Sigmoid colon (tissue), 7 donors: ENCODE measurements around the gene BBS5. TPM values are rescaled to one million over a fixed set of nuclear protein-coding genes. Genes with fewer than 3 reads are reported as not detected.
"Not testable (repeated sequence)": the region's sequence is repeated elsewhere in the genome, so short reads cannot be mapped to it uniquely, and the experiment has no call there.

ENCODE experiments used
- DNase-seq: peaks from one replicate; pipeline ENCODE4 v3.0.0-alpha.2; 2019
- H3K27ac ChIP-seq, 4 donors: fragments of 200-600 bp; sonication (generic); one replicate each; pipeline ENCODE4 v1.5.1; 2016 to 2019; ENCODE audit warnings: mild to moderate bottlenecking in 1 of 4
- H3K27me3 ChIP-seq, 3 donors: fragments of 200-600 bp; sonication (generic); one replicate each; pipeline ENCODE4 v1.5.1; 2019; ENCODE audit warnings: mild to moderate bottlenecking in 1 of 3
- H3K36me3 ChIP-seq, 4 donors: fragments of 200-600 bp; sonication (generic); one replicate each; pipeline ENCODE4 v1.5.1; 2016 to 2019
- H3K4me1 ChIP-seq, 4 donors: fragments of 200-600 bp; sonication (generic); one replicate each; pipeline ENCODE4 v1.5.1; 2017 to 2019
- H3K4me3 ChIP-seq, 4 donors: fragments of 200-600 bp; sonication (generic); one replicate each; pipeline ENCODE4 v1.5.1; 2017 to 2019; ENCODE audit warnings: mild to moderate bottlenecking in 2 of 4, moderate library complexity in 1 of 4
- H3K9me3 ChIP-seq, 4 donors: fragments of 200-600 bp in 3 of 4; sonication (generic) in 3 of 4; one replicate each; pipeline versions ENCODE4 v1.5.1 to v1.6.1; 2013 to 2019
- CTCF ChIP-seq, 4 experiments: fragments of 450-650 bp in 3 of 4; fragments of 200-600 bp in 1 of 4; IDR thresholded peaks; one replicate each; pipeline ENCODE4 v1.5.1; 2016 to 2019; ENCODE audit warnings: antibody characterized with exemption in 4 of 4, mild to moderate bottlenecking in 3 of 4, moderate library complexity in 2 of 4
- EP300 ChIP-seq, 4 donors: sonication (generic); formaldehyde crosslinking; IDR thresholded peaks; one replicate each; pipeline ENCODE4 v1.6.1; 2017; ENCODE audit warnings: antibody characterized with exemption in 4 of 4
- POLR2A ChIP-seq, 2 donors: fragments of 450-650 bp; IDR thresholded peaks; one replicate each; pipeline ENCODE4 v1.6.1; 2016; ENCODE audit warnings: antibody characterized with exemption in 2 of 2, mild to moderate bottlenecking in 2 of 2, moderate library complexity in 2 of 2
- POLR2AphosphoS5 ChIP-seq, 4 donors: sonication (generic); formaldehyde crosslinking; IDR thresholded peaks; one replicate each; pipeline ENCODE4 v1.6.1; 2017; ENCODE audit warnings: antibody characterized with exemption in 4 of 4
- WGBS, 2 donors: extraction: QIAGEN DNeasy Blood & Tissue Kit; methylation state at CpG; one replicate each; pipeline ENCODE4 v1.1.7; 2013; 5-methylcytosine and 5-hydroxymethylcytosine counted together
- intact Hi-C: fragments of 100-400 bp; cut with DNase I; formaldehyde crosslinking; loops from one replicate; pipeline ENCODE4 v1.15.1; 2023
- polyA plus RNA-seq, 3 donors: library from polyadenylated mRNA; stranded (reverse); fragments of 200-250 nt; gene quantifications; one replicate each; pipeline ENCODE4 v1.2.3, GENCODE V29; 2013
- total RNA-seq, 4 donors: library from RNA; depleted of rRNA; stranded (reverse); fragments of >200 nt; gene quantifications; one replicate each; pipeline ENCODE4 v1.1.0, GENCODE V29; 2016
- donor health status: healthy with polysubstance abuse.
- donor health status: Bipolar disorder and iron deficiency.
- donor health status: healthy.

The BBS5 gene
- total and polyA plus RNA-seq, 7 donors, result 0.92 to 9.5 (median 8.2) TPM

DNA sequence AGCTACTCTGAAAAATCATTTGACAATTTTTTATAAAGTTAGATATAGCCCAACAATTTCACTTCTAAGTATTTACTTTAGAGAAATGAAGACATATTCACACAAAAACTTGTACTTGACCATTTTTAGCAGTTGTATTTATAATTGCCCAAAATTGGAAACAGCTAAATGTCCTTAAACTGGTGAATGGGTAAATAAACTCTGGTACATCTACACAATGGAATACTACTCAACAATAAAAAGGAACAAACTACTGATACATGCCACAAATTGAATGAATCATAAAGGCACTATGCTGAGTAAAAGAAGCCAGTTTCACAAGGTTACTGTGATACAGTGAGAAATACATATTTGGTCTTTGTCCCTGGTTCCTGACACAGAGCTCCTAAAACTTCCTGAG is 32.8 kb upstream of the BBS5 start:
- no peak for DNase-seq
- Histone ChIP-seq H3K36me3 (no peaks in the 10 kb centered on the region), H3K4me1 (no peaks in the 10 kb centered on the region), H3K27me3 (no peaks in the 10 kb centered on the region), H3K9me3 (no peaks in the 10 kb centered on the region), H3K4me3 (no peak overlapping the region), H3K27ac (no peak overlapping the region)
- TF ChIP-seq POLR2AphosphoS5 (IDR thresholded peaks at IDR 0.05) (no peak), EP300 (IDR thresholded peaks at IDR 0.05) (no peak), POLR2A (IDR thresholded peaks at IDR 0.05) (no peak), CTCF (IDR thresholded peaks at IDR 0.05) (no peak)
- intact Hi-C loops, result no loop called here

DNA sequence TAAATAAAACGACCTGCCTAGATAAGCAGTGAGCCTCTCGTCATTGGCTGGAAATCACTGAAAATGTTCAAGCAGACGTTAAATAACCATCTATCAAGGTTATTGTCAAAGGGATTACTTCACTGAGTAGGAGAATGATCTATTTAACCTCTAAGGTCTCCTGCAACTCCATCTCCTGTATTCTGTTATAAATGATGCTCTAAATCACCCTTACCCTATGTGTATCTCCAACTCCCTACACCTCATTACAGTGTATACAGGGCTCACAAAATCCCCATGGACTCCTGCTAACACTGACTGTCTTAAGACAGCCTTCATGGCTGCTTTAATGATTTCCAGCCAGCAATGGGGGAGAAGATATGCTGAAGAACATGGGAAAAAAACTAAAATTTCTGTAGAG is 31.0 kb upstream of the BBS5 start:
- DNase-seq, result no peak
- Histone ChIP-seq H3K9me3 (no peaks in the 10 kb centered on the region), H3K36me3 (no peaks in the 10 kb centered on the region), H3K4me1 (no peaks in the 10 kb centered on the region), H3K4me3 (no peak overlapping the region), H3K27ac (no peak overlapping the region), H3K27me3 (no peaks in the 10 kb centered on the region)
- TF ChIP-seq CTCF (IDR thresholded peaks at IDR 0.05), result no peak
- TF ChIP-seq POLR2AphosphoS5 (IDR thresholded peaks at IDR 0.05), result no peak
- no peak for TF ChIP-seq POLR2A (IDR thresholded peaks at IDR 0.05)
- no peak for TF ChIP-seq EP300 (IDR thresholded peaks at IDR 0.05)
- intact Hi-C loops, result no loop called here
- WGBS, 2 donors, result 56 to 65% methylated on average over 3 of the region's 3 CpGs

DNA sequence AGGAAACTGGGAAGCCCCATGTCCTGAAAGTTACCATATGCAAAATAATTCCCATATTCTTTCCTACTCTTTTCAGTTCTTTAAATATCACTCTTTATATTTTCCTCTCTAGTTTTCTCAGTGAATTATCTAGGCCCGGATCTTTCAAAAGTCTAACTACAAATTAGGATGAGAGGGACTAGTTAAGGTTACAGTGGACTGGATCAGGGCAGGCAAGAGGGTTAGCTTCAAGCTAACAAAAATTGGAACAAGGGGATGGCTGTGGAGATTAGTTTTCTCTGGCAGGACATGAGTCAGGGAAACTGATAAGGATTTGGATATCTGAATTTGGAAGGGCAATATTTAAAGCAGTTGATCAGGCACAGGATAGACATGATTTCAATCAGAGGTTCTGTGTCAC is 30.4 kb upstream of the BBS5 start:
- WGBS, 2 donors, result 89 to 92% methylated on average over 1 of the region's 1 CpG
- Histone ChIP-seq H3K9me3 (no peaks in the 10 kb centered on the region), H3K4me3 (no peak overlapping the region), H3K27me3 (no peaks in the 10 kb centered on the region), H3K27ac (no peak overlapping the region), H3K4me1 (no peaks in the 10 kb centered on the region), H3K36me3 (no peaks in the 10 kb centered on the region)
- no peak for DNase-seq
- intact Hi-C loops, result no loop called here
- no peak for TF ChIP-seq CTCF (IDR thresholded peaks at IDR 0.05)
- TF ChIP-seq POLR2A (IDR thresholded peaks at IDR 0.05), result no peak
- TF ChIP-seq EP300 (IDR thresholded peaks at IDR 0.05), result no peak
- no peak for TF ChIP-seq POLR2AphosphoS5 (IDR thresholded peaks at IDR 0.05)

DNA sequence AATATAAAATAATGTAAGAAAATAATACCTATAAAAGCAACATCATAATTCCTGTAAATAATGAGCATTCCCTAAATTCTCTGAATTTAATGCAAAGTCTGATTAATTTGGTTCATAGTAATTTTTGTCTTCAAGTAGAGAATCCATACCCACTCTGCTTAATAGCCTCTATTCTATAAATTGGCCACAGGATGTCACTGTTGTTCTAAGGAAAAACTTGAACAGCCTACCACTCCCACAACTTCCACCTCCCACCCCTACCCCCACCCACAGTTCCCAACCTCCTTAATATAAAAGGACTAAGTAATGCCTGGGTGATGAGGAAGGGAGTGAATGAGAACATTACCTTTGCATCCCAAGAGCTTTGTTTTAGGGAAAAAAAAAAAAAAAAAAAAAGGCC is 27.2 kb upstream of the BBS5 start:
- no peaks in the 10 kb centered on the region for H3K4me1 ChIP-seq
- no peaks in the 10 kb centered on the region for H3K9me3 ChIP-seq
- intact Hi-C loops, result no loop called here
- no peaks in the 10 kb centered on the region for H3K36me3 ChIP-seq
- H3K27ac ChIP-seq, result no peak overlapping the region
- H3K4me3 ChIP-seq, result no peak overlapping the region
- TF ChIP-seq CTCF (IDR thresholded peaks at IDR 0.05), result peak in 1 of 4 experiments; percentile 18
- no peak for TF ChIP-seq EP300 (IDR thresholded peaks at IDR 0.05)
- no peak for TF ChIP-seq POLR2AphosphoS5 (IDR thresholded peaks at IDR 0.05)
- no peak for TF ChIP-seq POLR2A (IDR thresholded peaks at IDR 0.05)
- H3K27me3 ChIP-seq, result no peaks in the 10 kb centered on the region
- DNase-seq, result no peak

DNA sequence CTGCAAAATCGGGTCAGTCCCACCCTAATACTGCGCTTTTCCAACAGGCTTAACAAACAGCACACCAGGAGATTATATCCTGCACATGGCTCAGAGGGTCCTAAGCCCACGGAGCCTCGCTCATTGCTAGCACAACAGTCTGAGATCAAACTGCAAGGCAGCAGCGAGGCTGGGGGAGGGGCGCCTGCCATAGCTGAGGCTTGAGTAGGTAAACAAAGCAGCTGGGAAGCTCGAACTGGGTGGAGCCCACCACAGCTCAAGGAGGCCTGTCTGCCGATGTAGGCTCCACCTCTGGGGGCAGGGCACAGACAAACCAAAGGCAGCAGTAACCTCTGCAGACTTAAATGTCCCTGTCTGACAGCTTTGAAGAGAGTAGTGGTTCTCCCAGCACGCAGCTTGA is 26.2 kb upstream of the BBS5 start:
- H3K27ac ChIP-seq, H3K9me3 ChIP-seq, H3K36me3 ChIP-seq, intact Hi-C loops, H3K27me3 ChIP-seq, H3K4me3 ChIP-seq, H3K4me1 ChIP-seq, DNase-seq: not testable (repeated sequence)
- 70 to 87% methylated on average over 9 of the region's 9 CpGs for WGBS, 2 donors
